H9 (cell line): Measurements from ENCODE around the gene PREX1. TPM values are rescaled to one million over a fixed set of nuclear protein-coding genes. Genes with fewer than 3 reads are reported as not detected.

Source experiments
- DNase-seq: peaks from one replicate; pipeline ENCODE4 v3.0.0-alpha.2; 2017
- H2AFZ ChIP-seq: one replicate; pipeline ENCODE4 v1.6.1; 2013; ENCODE audit warnings: mild to moderate bottlenecking, low read length, control low read depth, moderate library complexity
- H2AK5ac ChIP-seq: 2 replicates; pipeline ENCODE4 v1.6.1; 2013; ENCODE audit warnings: low read length, control low read depth, mixed read lengths; ENCODE audit not compliant: insufficient read length
- H2BK120ac ChIP-seq: one replicate; pipeline ENCODE4 v1.6.1; 2013; ENCODE audit warnings: low read depth, mild to moderate bottlenecking, low read length, control low read depth, inconsistent platforms; ENCODE audit not compliant: poor library complexity, severe bottlenecking
- H2BK12ac ChIP-seq: 2 replicates; pipeline ENCODE4 v1.6.1; 2013; ENCODE audit warnings: low read length, control low read depth, mixed read lengths, low read depth; ENCODE audit not compliant: insufficient read length
- H2BK15ac ChIP-seq: 2 replicates; pipeline ENCODE4 v1.6.1; 2013; ENCODE audit warnings: low read depth, low read length, control low read depth
- H2BK20ac ChIP-seq: one replicate; pipeline ENCODE4 v1.6.1; 2013; ENCODE audit warnings: low read depth, mild to moderate bottlenecking, low read length, control low read depth, inconsistent platforms; ENCODE audit not compliant: poor library complexity, severe bottlenecking
- H2BK5ac ChIP-seq: 2 replicates; pipeline ENCODE4 v1.6.1; 2013; ENCODE audit warnings: low read length, control low read depth, mixed read lengths; ENCODE audit not compliant: insufficient read length
- H3K14ac ChIP-seq: 2 replicates; pipeline ENCODE4 v1.6.1; 2013; ENCODE audit warnings: low read length, control low read depth; ENCODE audit not compliant: insufficient read depth
- H3K18ac ChIP-seq: 2 replicates; pipeline ENCODE4 v1.6.1; 2013; ENCODE audit warnings: low read depth, mild to moderate bottlenecking, mixed read lengths, low read length, control low read depth; ENCODE audit not compliant: insufficient read length
- H3K23ac ChIP-seq: 2 replicates; pipeline ENCODE4 v1.6.1; 2013; ENCODE audit warnings: low read length, control low read depth, mixed read lengths, low read depth; ENCODE audit not compliant: insufficient read length
- H3K23me2 ChIP-seq: 2 replicates; pipeline ENCODE4 v1.6.1; 2013; ENCODE audit warnings: low read depth, mild to moderate bottlenecking, mixed read lengths, low read length, control low read depth; ENCODE audit not compliant: insufficient read length, poor library complexity, severe bottlenecking
- H3K27ac ChIP-seq: 2 replicates; pipeline ENCODE4 v1.5.1; 2013; ENCODE audit warnings: low read length, control low read depth, mixed read lengths, low read depth; ENCODE audit not compliant: insufficient read length
- H3K27me3 ChIP-seq: 2 replicates; pipeline ENCODE4 v1.6.1; 2013; ENCODE audit warnings: low read length, control low read depth, inconsistent platforms; ENCODE audit not compliant: insufficient read depth
- H3K4ac ChIP-seq: 2 replicates; pipeline ENCODE4 v1.6.1; 2013; ENCODE audit warnings: low read depth, mild to moderate bottlenecking, control low read depth, inconsistent platforms, low read length, moderate library complexity
- H3K4me1 ChIP-seq: 2 replicates; pipeline ENCODE4 v1.6.1; 2013; ENCODE audit warnings: low read length, control low read depth, inconsistent platforms; ENCODE audit not compliant: insufficient read depth
- H3K4me2 ChIP-seq: 2 replicates; pipeline ENCODE4 v1.6.1; 2013; ENCODE audit warnings: low read length, control low read depth, mixed read lengths; ENCODE audit not compliant: insufficient read length, insufficient read depth
- H3K56ac ChIP-seq: 2 replicates; pipeline ENCODE4 v1.6.1; 2013; ENCODE audit warnings: low read depth, mild to moderate bottlenecking, mixed read lengths, low read length, control low read depth; ENCODE audit not compliant: insufficient read length
- H3K79me1 ChIP-seq: 2 replicates; pipeline ENCODE4 v1.6.1; 2013; ENCODE audit warnings: low read depth, mild to moderate bottlenecking, moderate library complexity, low read length, control low read depth, inconsistent platforms; ENCODE audit not compliant: insufficient read depth, poor library complexity, severe bottlenecking
- H3K79me2 ChIP-seq: 2 replicates; pipeline ENCODE4 v1.6.1; 2013; ENCODE audit warnings: low read length, control low read depth, inconsistent platforms; ENCODE audit not compliant: insufficient read depth
- H3K9ac ChIP-seq: 2 replicates; pipeline ENCODE4 v1.6.1; 2013; ENCODE audit warnings: low read length, control low read depth, mixed read lengths; ENCODE audit not compliant: insufficient read length; ENCODE audit errors: extremely low read depth
- H3K9me3 ChIP-seq: one replicate; pipeline ENCODE4 v1.6.1; 2013; ENCODE audit warnings: low read depth, low read length, inconsistent platforms; ENCODE audit not compliant: control insufficient read depth
- H3T11ph ChIP-seq: one replicate; pipeline ENCODE4 v1.6.1; 2013; ENCODE audit warnings: mild to moderate bottlenecking, low read length, control low read depth, inconsistent platforms
- H4K20me1 ChIP-seq: one replicate; pipeline ENCODE4 v1.6.1; 2013; ENCODE audit not compliant: control insufficient read depth, insufficient read length, insufficient read depth
- H4K5ac ChIP-seq: 2 replicates; pipeline ENCODE4 v1.6.1; 2013; ENCODE audit warnings: low read depth, mild to moderate bottlenecking, mixed read lengths, low read length, control low read depth; ENCODE audit not compliant: insufficient read length
- H4K8ac ChIP-seq: replicated peaks from 2 replicates; pipeline ENCODE4 v1.6.1; 2013; ENCODE audit warnings: low read length, control low read depth, mixed read lengths, low read depth; ENCODE audit not compliant: insufficient read length
- H4K91ac ChIP-seq: 2 replicates; pipeline ENCODE4 v1.6.1; 2013; ENCODE audit warnings: low read depth, mild to moderate bottlenecking, moderate library complexity, mixed read lengths, low read length, control low read depth; ENCODE audit not compliant: insufficient read length
- H3K27ac Mint-ChIP-seq, 3 experiments: 2 replicates in 2 of 3; 3 replicates in 1 of 3; pipeline ENCODE4 v1.8.0; 2020 to 2021; ENCODE audit warnings: mixed read lengths in 3 of 3, mild to moderate bottlenecking in 1 of 3, moderate library complexity in 1 of 3
- H3K27me3 Mint-ChIP-seq: 2 replicates; pipeline ENCODE4 v1.8.0; 2021; ENCODE audit warnings: low read depth, mild to moderate bottlenecking, moderate library complexity, mixed read lengths
- H3K36me3 Mint-ChIP-seq, 3 experiments: 2 replicates in 2 of 3; 3 replicates in 1 of 3; pipeline ENCODE4 v1.8.0; 2020 to 2021; ENCODE audit warnings: low read depth in 3 of 3, mixed read lengths in 3 of 3; ENCODE audit not compliant: insufficient read depth in 1 of 3
- H3K4me1 Mint-ChIP-seq, 2 experiments: 2 replicates each; pipeline ENCODE4 v1.8.0; 2020; ENCODE audit warnings: mixed read lengths in 2 of 2
- H3K4me3 Mint-ChIP-seq, 2 experiments: 2 replicates in 1 of 2; 3 replicates in 1 of 2; pipeline ENCODE4 v1.8.0; 2020 to 2021; ENCODE audit warnings: mild to moderate bottlenecking in 2 of 2, mixed read lengths in 2 of 2, moderate library complexity in 1 of 2
- H3K9me3 Mint-ChIP-seq, 2 experiments: 2 replicates in 1 of 2; 3 replicates in 1 of 2; pipeline ENCODE4 v1.8.0; 2020; ENCODE audit warnings: mild to moderate bottlenecking in 2 of 2, mixed read lengths in 2 of 2, moderate library complexity in 1 of 2
- CTCF ChIP-seq: fragments of 200-600 bp; sonication (generic); conservative IDR thresholded peaks from 3 replicates; pipeline ENCODE4 v1.8.0; 2021; ENCODE audit warnings: antibody characterized with exemption, mild to moderate bottlenecking
- WGBS: extraction: QIAGEN DNeasy Blood & Tissue Kit; methylation state at CpG from one replicate; pipeline ENCODE4 v1.1.7; 2013; ENCODE audit warnings: missing lambda C conversion rate, low lambda C conversion rate, mixed read lengths; ENCODE audit not compliant: insufficient read length; ENCODE audit errors: extremely low coverage; 5-methylcytosine and 5-hydroxymethylcytosine counted together
- total RNA-seq: library from RNA; stranded (reverse); gene quantifications from 2 replicates; pipeline ENCODE4 v1.2.1, GENCODE V29; 2021

PREX1 gene
- total RNA-seq, 1 experiment from 2014 or later = 6.6 TPM

- Histone ChIP-seq H2BK12ac (no peak overlapping the region), H3K4ac (no peak overlapping the region), H3K18ac (no peak overlapping the region), H2BK120ac (no peak overlapping the region), H3K27ac (no peak overlapping the region), H3K9me3 (no peaks in the 10 kb centered on the region), H2BK20ac (no peak overlapping the region), H4K5ac (no peak overlapping the region), H3K23ac (no peak overlapping the region), H3K9ac (no peak overlapping the region), H3T11ph (no peak overlapping the region), H3K79me1 (no peaks in the 10 kb centered on the region), H2BK5ac (no peak overlapping the region), H4K91ac (no peak overlapping the region), H3K56ac (no peak overlapping the region), H2AFZ (no peak overlapping the region), H3K27me3 (no peaks in the 10 kb centered on the region), H3K4me2 (no peak overlapping the region), H2BK15ac (no peak overlapping the region), H4K8ac (no peak overlapping the region), H4K20me1 (no peaks in the 10 kb centered on the region), H3K23me2 (no peaks in the 10 kb centered on the region), H3K4me1 (no peaks in the 10 kb centered on the region; the same call in 1 of the 2 replicates), H3K79me2 (no peaks in the 10 kb centered on the region), H3K14ac (no peak overlapping the region), H2AK5ac (no peak overlapping the region)
- TF ChIP-seq CTCF = no peak
- H3K9me3 Mint-ChIP-seq = no peaks in the 10 kb centered on the region; a peak in 1 of 5 replicates
- no peaks in the 10 kb centered on the region; the same call in 1 of the 2 replicates for H3K27me3 Mint-ChIP-seq
- no peak overlapping the region for H3K4me3 Mint-ChIP-seq
- H3K4me1 Mint-ChIP-seq = peaks cover 25 to 36% of the 10 kb centered on the region in 2 experiments
- H3K27ac Mint-ChIP-seq = no peak overlapping the region; a peak in 1 of 7 replicates
- H3K36me3 Mint-ChIP-seq = no peaks in the 10 kb centered on the region; a peak in 1 of 7 replicates
- no peak for DNase-seq
- WGBS = no CpG with 5 or more reads among the region's 17 CpGs
Observed at GRCh38 chr20:48605364-48606171, 222.2 kb downstream of the PREX1 start.
